Endothelial cell of umbilical vein (primary cell): ENCODE results near the gene GPR137. TPM values are rescaled to one million over a fixed set of nuclear protein-coding genes. Genes with fewer than 3 reads are reported as not detected.

Experiments
- BruUV-seq: library from RNA; stranded (reverse); fragments of 400-500 nt; replicated peaks from 2 replicates; lab custom pipeline; 2021; lab: Mats Ljungman, UMichigan
- CTCF ChIA-PET: fragments of 300-600, 350-600 bp; sonication (Branson Sonifier 250); formaldehyde crosslinking; loops from one replicate; lab custom pipeline; 2021; ENCODE audit warnings: antibody characterized with exemption, inconsistent platforms; lab: Charles Lee
- POLR2A ChIA-PET: fragments of 300-600, 350-600 bp; sonication (Branson Sonifier 250); formaldehyde crosslinking; loops from one replicate; lab custom pipeline; 2021; ENCODE audit warnings: antibody characterized with exemption, inconsistent platforms; lab: Charles Lee
- DNase-seq: peaks from one replicate; pipeline ENCODE4 v3.0.0-alpha.2; 2011; ENCODE audit warnings: low read depth, low spot score
- FAIRE-seq: peaks from 2 replicates; lab custom pipeline; 2011; peaks lifted over from hg19 to GRCh38; lab: Jason Lieb, UNC
- H2AFZ ChIP-seq: 2 replicates; pipeline ENCODE4 v1.6.0; 2012; ENCODE audit warnings: low read depth, low read length, control low read depth, inconsistent platforms
- H3K27ac ChIP-seq: 2 replicates; pipeline ENCODE4 v1.5.1; 2011; ENCODE audit warnings: low read depth, mild to moderate bottlenecking, control low read depth, low read length, moderate library complexity; ENCODE audit not compliant: insufficient read depth
- H3K27me3 ChIP-seq, 2 experiments: 2 replicates each; pipeline versions ENCODE4 v1.6.0 to v1.6.1; 2011; ENCODE audit warnings: low read length in 2 of 2, mixed read lengths in 1 of 2; ENCODE audit not compliant: control insufficient read depth in 2 of 2, insufficient read depth in 2 of 2
- H3K36me3 ChIP-seq, 2 experiments: 2 replicates in 1 of 2; 3 replicates in 1 of 2; pipeline ENCODE4 v1.5.1; 2011; ENCODE audit warnings: low read length in 2 of 2, mild to moderate bottlenecking in 1 of 2, moderate library complexity in 1 of 2; ENCODE audit not compliant: control insufficient read depth in 2 of 2, insufficient read depth in 2 of 2; ENCODE audit errors: extremely low read depth in 1 of 2
- H3K4me1 ChIP-seq: 3 replicates; pipeline ENCODE4 v1.5.1; 2011; ENCODE audit warnings: mild to moderate bottlenecking, low read length; ENCODE audit not compliant: control insufficient read depth, insufficient read depth; ENCODE audit errors: extremely low read depth
- H3K4me2 ChIP-seq: 2 replicates; pipeline ENCODE4 v1.6.1; 2011; ENCODE audit warnings: low read length, control low read depth, mixed read lengths; ENCODE audit not compliant: insufficient read depth
- H3K4me3 ChIP-seq, 3 experiments: fragments of 200-600 bp in 1 of 3; sonication (generic), shearing (Covaris generic) in 1 of 3; replicated peaks in 1 of 3; 2 replicates each; pipeline ENCODE4 v1.5.1; 2011 to 2016; ENCODE audit warnings: control low read depth in 3 of 3, low read length in 3 of 3, mild to moderate bottlenecking in 2 of 3, inconsistent platforms in 1 of 3, low read depth in 1 of 3, moderate library complexity in 1 of 3; ENCODE audit not compliant: insufficient read depth in 1 of 3
- H3K79me2 ChIP-seq: 2 replicates; pipeline ENCODE4 v1.6.0; 2012; ENCODE audit warnings: low read length, inconsistent platforms; ENCODE audit not compliant: control insufficient read depth, insufficient read depth
- H3K9ac ChIP-seq: replicated peaks from 2 replicates; pipeline ENCODE3; 2011; ENCODE audit warnings: low read length, control low read depth; ENCODE audit not compliant: insufficient read depth; ENCODE audit errors: extremely low read depth
- H3K9me1 ChIP-seq: replicated peaks from 3 replicates; pipeline ENCODE4 v1.6.0; 2011; ENCODE audit warnings: mild to moderate bottlenecking, low read length; ENCODE audit not compliant: control insufficient read depth, insufficient read depth; ENCODE audit errors: extremely low read depth
- H3K9me3 ChIP-seq: replicated peaks from 2 replicates; pipeline ENCODE4 v1.5.1; 2012; ENCODE audit warnings: low read length, inconsistent platforms; ENCODE audit not compliant: control insufficient read depth, insufficient read depth
- H4K20me1 ChIP-seq: replicated peaks from 2 replicates; pipeline ENCODE3; 2011; ENCODE audit warnings: mild to moderate bottlenecking, low read length; ENCODE audit not compliant: control insufficient read depth, insufficient read depth; ENCODE audit errors: extremely low read depth
- CTCF ChIP-seq, 2 donors: IDR thresholded peaks; 1 replicate in 1 of 2; 2 replicates in 1 of 2; pipeline ENCODE4 v1.5.1; 2011; ENCODE audit warnings: low read length in 2 of 2, mild to moderate bottlenecking in 2 of 2, moderate library complexity in 2 of 2, control low read depth in 1 of 2, inconsistent platforms in 1 of 2, low read depth in 1 of 2; ENCODE audit not compliant: insufficient read depth in 1 of 2; ENCODE audit errors: extremely low read depth in 1 of 2
- EZH2 ChIP-seq: IDR thresholded peaks from 2 replicates; pipeline ENCODE4 v1.6.1; 2012; ENCODE audit warnings: borderline replicate concordance, low read depth, mild to moderate bottlenecking, moderate library complexity, low read length, inconsistent platforms; ENCODE audit not compliant: severe bottlenecking
- FOS ChIP-seq: IDR thresholded peaks from 2 replicates; pipeline ENCODE4 v1.6.1; 2011; ENCODE audit warnings: mild to moderate bottlenecking, low read length, moderate library complexity, borderline replicate concordance; ENCODE audit not compliant: insufficient read depth
- GATA2 ChIP-seq: IDR thresholded peaks from 2 replicates; pipeline ENCODE4 v1.7.0; 2011; ENCODE audit warnings: low read depth, mild to moderate bottlenecking, moderate library complexity, mixed read lengths, low read length; ENCODE audit not compliant: insufficient read length, insufficient read depth
- JUN ChIP-seq: IDR thresholded peaks from 2 replicates; pipeline ENCODE4 v1.6.1; 2011; ENCODE audit warnings: borderline replicate concordance, low read depth; ENCODE audit not compliant: insufficient read length, insufficient read depth
- MAX ChIP-seq: IDR thresholded peaks from 2 replicates; pipeline ENCODE4 v1.6.1; 2011; ENCODE audit not compliant: insufficient read depth, insufficient read length
- MYC ChIP-seq: IDR thresholded peaks from one replicate; pipeline ENCODE4 v1.6.1; 2011; ENCODE audit warnings: mild to moderate bottlenecking, low read depth, low read length
- POLR2A ChIP-seq: IDR thresholded peaks from 2 replicates; pipeline ENCODE4 v1.6.1; 2012; ENCODE audit warnings: low read depth, mild to moderate bottlenecking, control low read depth, low read length
- POLR2AphosphoS5 ChIP-seq: IDR thresholded peaks from 2 replicates; pipeline ENCODE4 v1.6.1; 2012; ENCODE audit warnings: low read depth, mild to moderate bottlenecking, control low read depth, low read length, moderate library complexity; ENCODE audit not compliant: insufficient read depth
- dilution Hi-C: fragments of 300-500 bp; cut with MboI; formaldehyde crosslinking; loops from one replicate; pipeline ENCODE4 v1.15.0; 2019; ENCODE audit warnings: low sequenced_read_pairs; ENCODE audit not compliant: extremely low pct_ligation_motif_present
- intact Hi-C: fragments of 100-400 bp; cut with micrococcal nuclease; formaldehyde crosslinking; loops from one replicate; pipeline ENCODE4 v1.10.0; 2022
- polyA plus RNA-seq, 4 experiments: library from polyadenylated mRNA; depleted of rRNA in 3 of 4; stranded (reverse) in 3 of 4; unstranded in 1 of 4; fragments of >200 nt; gene quantifications; 2 replicates each; pipeline versions ENCODE4 v1.2.1 to v1.2.3, GENCODE V29; 2011 to 2012; ENCODE audit warnings: missing spikeins in 1 of 4
- total RNA-seq: library from RNA; stranded (reverse); gene quantifications from 2 replicates; pipeline ENCODE4 v1.2.3, GENCODE V29; 2021

The GPR137 gene
- total and polyA plus RNA-seq, 2 donors (not counting 3 experiments of a cell fraction or from before 2014, with no cell fraction given), result 40.9 to 42.5 TPM

GRCh38 chr11:64247729-64248531, 37.7 kb upstream of the GPR137 start:
- Histone ChIP-seq H3K4me3 (peak overlapping the region in 2 of 3 experiments; percentile 17 to 78), H3K4me1 (peaks cover 30% of the 10 kb centered on the region), H3K9me1 (no peaks in the 10 kb centered on the region), H3K9ac (no peak overlapping the region), H2AFZ (peak overlapping the region; percentile 35), H3K9me3 (no peaks in the 10 kb centered on the region), H3K27me3 (no peaks in the 10 kb centered on the region), H3K79me2 (peaks cover 43% of the 10 kb centered on the region), H4K20me1 (no peaks in the 10 kb centered on the region), H3K4me2 (peak overlapping the region; percentile 89), H3K27ac (no peak overlapping the region), H3K36me3 (peaks cover 0 to 12% of the 10 kb centered on the region in 2 experiments)
- dilution Hi-C loops, result no loop called here
- CTCF ChIA-PET, result interaction anchor here (0.7 to 4.7 kb wide), 6 partner anchors 22 to 84 kb away, joined by 3 to 60 read pairs (median 5); no protein-coding TSS in a partner anchor
- DNase-seq (no peak), FAIRE-seq (peak; percentile 21)
- intact Hi-C loops, result loop anchor here (1.0 to 2.0 kb wide), 2 partner anchors 21 to 37 kb away; partner anchors contain the start of genes BAD and GPR137
- BruUV-seq, result no TSS peak
- no peak for TF ChIP-seq CTCF (IDR thresholded peaks at IDR 0.05; ENCODE audit: extremely low read depth in 1 of 2, insufficient read depth in 1 of 2, low read depth in 1 of 2, low read length in 2 of 2)
- no peak for TF ChIP-seq MYC
- TF ChIP-seq FOS, result no peak
- no peak for TF ChIP-seq EZH2
- TF ChIP-seq JUN, result no peak
- TF ChIP-seq POLR2A, result no peak
- no peak for TF ChIP-seq POLR2AphosphoS5
- no peak for TF ChIP-seq MAX
- no peak for TF ChIP-seq GATA2
- POLR2A ChIA-PET, result no interaction called here
